DMS153 treated with DMSO at 0.1 percent for 48 hours (cell line): ENCODE measurements around the gene GRK4.
A peak's percentile ranks its signal among the peaks of the same experiment; 100 is the strongest.

Source experiments
- DNase-seq: peaks from one replicate; lab custom pipeline; 2025; ENCODE audit not compliant: unreplicated experiment; lab: John Stamatoyannopoulos, UW

GRK4 gene

GRCh38 chr4:3067473-3068001 is 104.2 kb downstream of the GRK4 start:
- DNase-seq = no peak

GRCh38 chr4:3069661-3070199 is 106.4 kb downstream of the GRK4 start:
- no peak for DNase-seq

- no peak for DNase-seq
These were observed 107.5 kb downstream of the GRK4 start for GRCh38 chr4:3070709-3071500.

- DNase-seq = no peak
These were observed 108.4 kb downstream of the GRK4 start for GRCh38 chr4:3071811-3072210.

GRCh38 chr4:3073158-3074077 is 110.0 kb downstream of the GRK4 start:
- no peak for DNase-seq

- DNase-seq = peak; percentile 31
These were observed 110.9 kb downstream of the GRK4 start, which contains the start of the genes HTT and HTT-AS for GRCh38 chr4:3074078-3074845. HTT (plus strand) TSS chr4:3074681; CDS start chr4:3074826, 145 bp downstream. HTT-AS (minus strand) TSS chr4:3074538.

- no peak for DNase-seq
These were observed 111.7 kb downstream of the GRK4 start for GRCh38 chr4:3074846-3075651.

- no peak for DNase-seq
These were observed 112.2 kb downstream of the GRK4 start for GRCh38 chr4:3075652-3075981.

GRCh38 chr4:3077796-3078195 is 114.4 kb downstream of the GRK4 start:
- DNase-seq = no peak

- no peak for DNase-seq
These were observed 116.3 kb downstream of the GRK4 start for GRCh38 chr4:3079694-3080123.

GRCh38 chr4:3082925-3083515 is 119.6 kb downstream of the GRK4 start:
- DNase-seq = no peak

- no peak for DNase-seq
These were observed 120.4 kb downstream of the GRK4 start for GRCh38 chr4:3083732-3084131.

- no peak for DNase-seq
These were observed 122.7 kb downstream of the GRK4 start for GRCh38 chr4:3085948-3086670.

GRCh38 chr4:3087115-3087797 is 123.9 kb downstream of the GRK4 start:
- DNase-seq = no peak
